ENCODE results near the gene DNMT3L.

DNA sequence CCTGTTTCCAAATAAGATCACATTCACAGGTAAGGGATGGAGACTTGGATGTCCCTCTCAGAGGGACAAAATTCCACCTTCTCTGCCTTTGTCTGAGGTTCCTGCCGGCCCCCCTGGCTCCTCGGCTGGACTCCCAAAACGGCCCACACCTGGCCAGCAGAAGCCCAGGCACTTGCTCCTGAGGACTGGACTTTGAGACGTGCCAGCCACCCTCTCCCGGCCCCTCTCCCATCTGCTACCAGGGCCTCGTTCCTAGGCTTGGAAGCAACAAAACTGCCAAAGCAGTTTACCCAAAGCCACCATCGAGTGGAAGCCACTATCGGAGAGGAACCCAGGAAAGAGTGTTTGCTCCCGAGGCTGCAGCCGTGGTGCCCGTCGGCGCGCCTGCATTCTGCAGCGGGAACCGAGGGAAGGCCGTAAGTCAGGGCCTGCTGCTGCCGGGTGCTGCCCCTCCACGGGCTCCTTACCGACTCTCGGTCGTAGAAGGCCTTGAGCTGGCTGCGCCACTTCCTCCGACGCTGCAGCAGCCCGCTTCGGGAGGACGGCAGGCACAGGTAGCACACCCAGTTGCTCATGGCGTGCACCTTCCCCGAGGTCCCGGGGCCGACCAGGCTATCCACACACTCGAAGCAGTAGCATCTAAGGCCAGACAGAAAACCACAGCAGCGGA lies 3.5 kb downstream of the DNMT3L start:
- no peak for TF ChIP-seq EZH2 (IDR thresholded peaks at IDR 0.05; ENCODE audit: low read length)
- TF ChIP-seq, protein P1, sequence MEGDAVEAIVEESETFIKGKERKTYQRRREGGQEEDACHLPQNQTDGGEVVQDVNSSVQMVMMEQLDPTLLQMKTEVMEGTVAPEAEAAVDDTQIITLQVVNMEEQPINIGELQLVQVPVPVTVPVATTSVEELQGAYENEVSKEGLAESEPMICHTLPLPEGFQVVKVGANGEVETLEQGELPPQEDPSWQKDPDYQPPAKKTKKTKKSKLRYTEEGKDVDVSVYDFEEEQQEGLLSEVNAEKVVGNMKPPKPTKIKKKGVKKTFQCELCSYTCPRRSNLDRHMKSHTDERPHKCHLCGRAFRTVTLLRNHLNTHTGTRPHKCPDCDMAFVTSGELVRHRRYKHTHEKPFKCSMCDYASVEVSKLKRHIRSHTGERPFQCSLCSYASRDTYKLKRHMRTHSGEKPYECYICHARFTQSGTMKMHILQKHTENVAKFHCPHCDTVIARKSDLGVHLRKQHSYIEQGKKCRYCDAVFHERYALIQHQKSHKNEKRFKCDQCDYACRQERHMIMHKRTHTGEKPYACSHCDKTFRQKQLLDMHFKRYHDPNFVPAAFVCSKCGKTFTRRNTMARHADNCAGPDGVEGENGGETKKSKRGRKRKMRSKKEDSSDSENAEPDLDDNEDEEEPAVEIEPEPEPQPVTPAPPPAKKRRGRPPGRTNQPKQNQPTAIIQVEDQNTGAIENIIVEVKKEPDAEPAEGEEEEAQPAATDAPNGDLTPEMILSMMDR (optimal IDR thresholded peaks at IDR 0.05 in 1 of 3, IDR thresholded peaks at IDR 0.05 in 1 of 3, conservative IDR thresholded peaks at IDR 0.05 in 1 of 3; ENCODE audit: extremely low read depth in 1 of 3, insufficient read depth in 2 of 3, low read length in 3 of 3), result no peak
